ENCODE measurements around the gene FBXL3.

The FBXL3 gene

DNA sequence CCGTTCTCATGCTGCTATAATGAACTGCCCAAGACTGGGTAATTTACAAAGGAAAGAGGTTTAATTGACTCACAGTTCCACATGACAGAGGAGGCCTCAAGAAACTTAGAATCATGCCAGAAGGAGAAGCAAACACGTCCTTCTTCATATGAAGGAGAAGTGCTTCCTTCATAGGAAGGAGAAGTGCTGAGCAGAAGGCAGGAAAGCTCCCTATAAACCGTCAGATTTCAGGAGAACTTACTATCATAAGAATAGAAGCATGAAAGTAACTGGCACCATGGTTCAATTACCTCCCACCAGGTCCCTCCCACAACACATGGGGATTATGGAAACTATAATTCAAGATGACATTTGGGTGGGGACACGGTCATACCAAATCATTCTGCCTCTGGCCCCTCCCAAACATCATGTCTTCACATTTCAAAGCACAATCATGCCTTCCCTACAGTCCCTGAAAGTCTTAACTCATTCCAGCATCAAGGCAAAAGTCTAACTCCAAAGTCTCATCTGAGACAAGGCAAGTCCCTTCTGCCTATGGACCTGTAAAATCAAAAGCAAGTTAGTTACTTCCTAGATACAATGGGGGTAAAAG is 68.0 kb downstream of the FBXL3 start:
- TF ChIP-seq, protein P1, sequence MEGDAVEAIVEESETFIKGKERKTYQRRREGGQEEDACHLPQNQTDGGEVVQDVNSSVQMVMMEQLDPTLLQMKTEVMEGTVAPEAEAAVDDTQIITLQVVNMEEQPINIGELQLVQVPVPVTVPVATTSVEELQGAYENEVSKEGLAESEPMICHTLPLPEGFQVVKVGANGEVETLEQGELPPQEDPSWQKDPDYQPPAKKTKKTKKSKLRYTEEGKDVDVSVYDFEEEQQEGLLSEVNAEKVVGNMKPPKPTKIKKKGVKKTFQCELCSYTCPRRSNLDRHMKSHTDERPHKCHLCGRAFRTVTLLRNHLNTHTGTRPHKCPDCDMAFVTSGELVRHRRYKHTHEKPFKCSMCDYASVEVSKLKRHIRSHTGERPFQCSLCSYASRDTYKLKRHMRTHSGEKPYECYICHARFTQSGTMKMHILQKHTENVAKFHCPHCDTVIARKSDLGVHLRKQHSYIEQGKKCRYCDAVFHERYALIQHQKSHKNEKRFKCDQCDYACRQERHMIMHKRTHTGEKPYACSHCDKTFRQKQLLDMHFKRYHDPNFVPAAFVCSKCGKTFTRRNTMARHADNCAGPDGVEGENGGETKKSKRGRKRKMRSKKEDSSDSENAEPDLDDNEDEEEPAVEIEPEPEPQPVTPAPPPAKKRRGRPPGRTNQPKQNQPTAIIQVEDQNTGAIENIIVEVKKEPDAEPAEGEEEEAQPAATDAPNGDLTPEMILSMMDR (conservative IDR thresholded peaks at IDR 0.05; ENCODE audit: control insufficient read depth, insufficient read depth, low read depth, low read length): no peak

DNA sequence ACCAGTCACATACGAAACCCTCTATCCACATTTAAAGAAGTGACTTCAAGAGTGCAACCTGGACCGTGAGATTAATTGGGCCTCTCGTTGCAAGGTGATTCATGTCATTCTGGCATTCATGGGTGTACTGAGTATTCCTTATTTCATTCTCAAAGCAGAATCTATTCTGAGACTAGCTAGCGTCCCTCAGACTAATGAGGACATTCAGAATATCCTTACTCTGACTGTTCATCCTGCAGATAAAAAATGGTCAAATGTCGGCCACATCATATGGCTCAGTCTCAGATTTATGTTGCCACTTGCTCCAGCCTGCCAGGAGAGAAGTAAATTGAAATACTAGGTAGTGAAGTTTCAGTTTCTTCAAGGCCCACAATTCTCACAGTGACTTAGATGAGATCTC is 71.3 kb downstream of the FBXL3 start:
- DNase-seq (ENCODE audit: low read depth): no peak
- TF ChIP-seq, protein P1 (conservative IDR thresholded peaks at IDR 0.05; ENCODE audit: control insufficient read depth, insufficient read depth, low read depth, low read length): no peak

More for the DNA sequence above, 68.0 kb downstream of the FBXL3 start:
- H3K4me3 ChIP-seq (ENCODE audit: control insufficient read depth, low read depth, low read length): no peak overlapping the region
- DNase-seq (ENCODE audit: low read depth): no peak

More for the DNA sequence above, 71.3 kb downstream of the FBXL3 start:
- H3K4me3 ChIP-seq (ENCODE audit: control insufficient read depth, low read depth, low read length): no peak overlapping the region

Measured in fibroblast of mammary gland (primary cell).